ENCODE measurements around the gene TAF1C. TPM values are rescaled to one million over a fixed set of nuclear protein-coding genes. Genes with fewer than 3 reads are reported as not detected.

Gene TAF1C
- total RNA-seq, 2 donors from 2014 or later, result 42.5 to 52.8 TPM

GRCh38 chr16:84178892-84179611 lies 7.8 kb downstream of the TAF1C start:
- Mint-ChIP-seq H3K27ac (peak overlapping the region in 1 of 2 donors; percentile 59), H3K36me3 (peaks cover 0 to 2% of the 10 kb centered on the region in 2 donors), H3K9me3 (no peaks in the 10 kb centered on the region)
- DNase-seq (ENCODE audit: low spot score in 2 of 2) (no peak), ATAC-seq (no peak)

DNA sequence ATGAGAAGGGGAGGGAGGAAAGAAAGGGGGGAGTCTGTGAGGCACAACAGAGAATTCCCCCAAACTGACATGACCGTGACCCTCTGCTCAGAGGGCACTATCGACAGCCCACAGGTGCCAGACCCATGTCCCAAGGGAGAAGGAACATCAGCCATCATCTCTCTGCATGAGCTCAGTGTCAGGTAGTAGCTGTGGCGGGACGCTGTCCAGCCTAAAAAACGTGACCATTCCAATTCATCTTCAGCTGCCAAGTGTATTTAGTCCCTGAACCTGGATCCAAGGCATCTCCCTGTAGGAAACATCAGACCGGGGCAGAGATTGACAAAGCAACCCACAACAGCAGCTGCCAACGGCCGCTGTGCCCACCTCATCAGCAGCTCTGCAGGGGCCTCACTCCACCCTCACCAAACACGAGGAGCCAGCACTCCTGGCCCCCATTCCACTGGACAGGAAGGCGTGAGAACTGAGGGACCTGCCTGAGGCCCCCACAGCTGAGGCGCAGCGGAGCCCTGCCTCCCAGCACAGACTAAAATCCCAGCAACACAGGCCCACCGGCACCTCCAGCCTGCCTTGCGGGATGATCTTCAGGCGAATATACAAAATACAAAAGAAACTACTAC lies 8.6 kb downstream of the TAF1C start:
- ATAC-seq (no peak), DNase-seq (ENCODE audit: low spot score in 2 of 2) (no peak)
- Mint-ChIP-seq H3K27ac (peak overlapping the region; percentile 33 to 59), H3K9me3 (no peaks in the 10 kb centered on the region), H3K36me3 (no peaks in the 10 kb centered on the region)

DNA sequence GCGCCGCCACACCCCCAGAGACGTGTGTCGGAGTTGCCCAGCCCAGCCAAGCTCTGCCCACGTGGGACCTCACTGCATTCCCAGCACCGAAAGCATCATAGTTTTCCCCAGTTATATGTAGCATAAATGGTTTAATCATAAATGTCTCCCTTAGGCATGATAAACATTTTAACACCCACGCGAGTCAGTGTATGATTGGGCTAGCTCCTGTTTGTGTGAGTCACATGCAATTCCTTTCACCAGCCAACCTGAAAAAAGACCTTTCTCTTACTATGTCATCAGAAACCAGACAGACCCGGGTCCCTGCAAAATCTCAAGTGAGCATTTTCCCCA lies 9.2 kb downstream of the TAF1C start:
- peak; percentile 29 to 70 for ATAC-seq
- no peak for DNase-seq (ENCODE audit: low spot score in 2 of 2)
- peak overlapping the region; percentile 33 to 59 for H3K27ac Mint-ChIP-seq
- H3K36me3 Mint-ChIP-seq, result no peaks in the 10 kb centered on the region
- no peaks in the 10 kb centered on the region for H3K9me3 Mint-ChIP-seq

GRCh38 chr16:84176192-84177053 lies 10.4 kb downstream of the TAF1C start:
- no peaks in the 10 kb centered on the region for H3K9me3 Mint-ChIP-seq
- no peak for ATAC-seq
- H3K27ac Mint-ChIP-seq, result no peak overlapping the region
- no peaks in the 10 kb centered on the region for H3K36me3 Mint-ChIP-seq
- no peak for DNase-seq (ENCODE audit: low spot score in 2 of 2)

GRCh38 chr16:84175350-84176081 lies 11.3 kb downstream of the TAF1C start:
- no peaks in the 10 kb centered on the region for H3K9me3 Mint-ChIP-seq
- peak overlapping the region in 1 of 2 donors; percentile 1 for H3K27ac Mint-ChIP-seq
- no peaks in the 10 kb centered on the region for H3K36me3 Mint-ChIP-seq
- ATAC-seq (peak; percentile 71 to 79), DNase-seq (ENCODE audit: low spot score in 2 of 2) (peak in 1 of 2 donors; percentile 47)

DNA sequence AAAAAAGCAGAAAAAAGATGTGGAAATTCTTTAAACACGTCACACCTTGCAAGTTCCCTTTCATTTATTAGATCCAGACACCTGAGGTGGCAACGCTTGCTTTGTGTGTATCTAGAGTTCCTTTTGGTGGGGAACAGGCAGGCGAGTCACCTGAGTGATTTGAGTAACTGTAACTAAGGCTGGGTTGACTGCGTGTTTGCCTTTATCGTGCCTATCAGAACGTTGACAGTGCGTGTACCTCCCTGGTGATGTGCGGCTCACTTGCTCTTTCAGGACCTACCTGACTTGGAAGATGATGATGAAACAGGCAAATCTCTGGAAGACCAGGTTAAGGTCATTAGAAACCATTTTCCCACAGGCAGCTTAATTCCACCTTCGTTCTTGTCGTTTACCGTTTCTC lies 12.5 kb downstream of the TAF1C start:
- Mint-ChIP-seq H3K36me3 (no peaks in the 10 kb centered on the region), H3K9me3 (no peaks in the 10 kb centered on the region), H3K27ac (no peak overlapping the region)
- peak in 1 of 2 donors; percentile 42 for ATAC-seq
- DNase-seq (ENCODE audit: low spot score in 2 of 2), result no peak

GRCh38 chr16:84169765-84170310 lies 17.0 kb downstream of the TAF1C start:
- no peak for ATAC-seq
- Mint-ChIP-seq H3K36me3 (no peaks in the 10 kb centered on the region), H3K9me3 (no peaks in the 10 kb centered on the region), H3K27ac (no peak overlapping the region)
- no peak for DNase-seq (ENCODE audit: low spot score in 2 of 2)

GRCh38 chr16:84166796-84167695 lies 19.8 kb downstream of the TAF1C start:
- ATAC-seq (peak; percentile 45 to 74), DNase-seq (ENCODE audit: low spot score in 2 of 2) (no peak)
- H3K9me3 Mint-ChIP-seq, result no peaks in the 10 kb centered on the region
- H3K27ac Mint-ChIP-seq, result no peak overlapping the region
- H3K36me3 Mint-ChIP-seq, result no peaks in the 10 kb centered on the region

DNA sequence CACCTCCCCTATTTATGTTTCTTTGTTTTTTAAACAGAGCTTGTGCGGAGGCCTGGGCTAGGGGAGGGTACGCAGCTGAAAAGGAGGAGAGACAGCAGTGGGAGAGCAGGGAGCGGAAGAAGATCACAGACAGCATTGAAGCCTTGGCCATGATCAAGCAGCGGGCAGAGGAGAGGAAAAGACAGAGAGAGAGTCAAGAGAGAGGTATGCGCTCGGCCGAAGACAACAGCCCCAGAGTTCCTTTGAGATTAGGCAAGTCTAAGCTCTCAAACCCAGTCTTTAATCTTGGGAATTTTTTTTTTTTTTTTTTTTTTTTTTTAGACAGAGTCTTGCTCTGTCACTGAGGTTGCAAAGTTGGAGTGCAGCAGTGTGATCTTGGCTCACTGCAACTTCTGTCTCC lies 21.1 kb downstream of the TAF1C start:
- Mint-ChIP-seq H3K36me3 (no peaks in the 10 kb centered on the region), H3K27ac (no peak overlapping the region), H3K9me3 (no peaks in the 10 kb centered on the region)
- DNase-seq (ENCODE audit: low spot score in 2 of 2) (no peak), ATAC-seq (no peak)

DNA sequence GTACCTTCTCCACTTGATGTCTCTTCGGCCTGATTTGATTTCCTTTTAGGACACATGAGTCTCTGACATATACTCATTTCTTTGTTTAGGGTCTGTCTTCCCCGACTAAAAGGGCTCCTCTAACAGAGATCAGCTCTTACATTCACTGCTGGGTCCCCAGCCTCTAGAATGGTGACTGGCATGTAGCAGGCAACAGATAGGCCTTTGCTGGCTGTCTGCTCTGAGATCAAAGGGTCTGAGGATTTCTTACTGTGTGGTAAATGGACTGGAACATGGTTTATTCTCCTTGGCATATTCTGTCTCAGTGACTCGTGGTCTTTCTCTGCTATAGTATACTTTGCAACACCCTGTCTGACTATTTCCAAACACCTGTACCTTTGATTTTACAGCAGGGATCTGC lies 25.1 kb downstream of the TAF1C start:
- DNase-seq (ENCODE audit: low spot score in 2 of 2) (no peak), ATAC-seq (no peak)
- Mint-ChIP-seq H3K36me3 (no peaks in the 10 kb centered on the region), H3K9me3 (no peaks in the 10 kb centered on the region), H3K27ac (no peak overlapping the region)

DNA sequence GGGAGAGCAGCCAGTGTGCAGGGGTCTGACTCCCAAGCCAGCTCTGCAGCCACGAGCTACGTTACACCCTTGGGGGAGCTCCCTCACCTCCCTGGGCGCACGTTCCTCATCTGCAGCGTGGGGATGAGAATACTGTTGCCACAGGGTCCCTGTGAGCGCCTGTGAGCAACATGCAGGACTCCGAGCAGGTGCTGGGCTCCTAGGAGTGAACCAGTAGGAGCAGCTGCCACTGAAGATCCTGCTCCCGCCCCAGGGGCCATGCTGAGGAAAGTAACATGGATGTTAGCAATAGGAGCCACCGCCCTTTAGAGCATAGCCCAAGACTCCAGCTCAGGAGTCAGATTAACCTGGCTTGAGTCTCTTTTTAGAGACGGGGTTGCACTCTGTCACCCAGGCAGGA lies 25.8 kb downstream of the TAF1C start:
- no peaks in the 10 kb centered on the region for H3K36me3 Mint-ChIP-seq

DNA sequence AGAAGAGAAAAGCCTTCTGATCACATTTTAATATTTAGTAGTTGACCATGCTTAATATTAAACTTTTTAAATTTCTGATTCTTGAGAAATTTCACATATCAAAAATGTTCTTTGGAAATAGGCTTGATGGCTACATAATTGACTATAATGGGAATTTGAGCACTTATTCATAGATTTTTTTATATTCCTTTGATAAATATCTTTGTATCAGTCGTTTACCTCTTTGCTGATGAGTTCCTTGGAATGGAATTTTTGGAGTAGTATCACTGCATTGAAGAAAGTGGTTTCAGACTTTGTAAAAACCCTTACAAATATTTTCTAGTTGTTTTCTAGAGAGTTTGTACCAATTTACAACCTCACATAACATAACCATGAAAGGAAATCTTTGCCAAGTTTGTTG lies 27.1 kb downstream of the TAF1C start:
- DNase-seq (ENCODE audit: low spot score in 2 of 2) (no peak), ATAC-seq (no peak)
- no peaks in the 10 kb centered on the region for H3K36me3 Mint-ChIP-seq
- no peaks in the 10 kb centered on the region for H3K9me3 Mint-ChIP-seq
- no peak overlapping the region for H3K27ac Mint-ChIP-seq

More for the DNA sequence above, 25.8 kb downstream of the TAF1C start:
- DNase-seq (ENCODE audit: low spot score in 2 of 2), result peak in 1 of 2 donors; percentile 44
- no peak for ATAC-seq
- Mint-ChIP-seq H3K27ac (no peak overlapping the region), H3K9me3 (no peaks in the 10 kb centered on the region)

- H3K27ac Mint-ChIP-seq, result no peak overlapping the region
- DNase-seq (ENCODE audit: low spot score in 2 of 2) (no peak), ATAC-seq (no peak)
- no peaks in the 10 kb centered on the region for H3K36me3 Mint-ChIP-seq
- H3K9me3 Mint-ChIP-seq, result no peaks in the 10 kb centered on the region
Measured at GRCh38 chr16:84159007-84159406, 27.9 kb downstream of the TAF1C start.

GRCh38 chr16:84156342-84156784 lies 30.5 kb downstream of the TAF1C start:
- no peaks in the 10 kb centered on the region for H3K9me3 Mint-ChIP-seq

DNA sequence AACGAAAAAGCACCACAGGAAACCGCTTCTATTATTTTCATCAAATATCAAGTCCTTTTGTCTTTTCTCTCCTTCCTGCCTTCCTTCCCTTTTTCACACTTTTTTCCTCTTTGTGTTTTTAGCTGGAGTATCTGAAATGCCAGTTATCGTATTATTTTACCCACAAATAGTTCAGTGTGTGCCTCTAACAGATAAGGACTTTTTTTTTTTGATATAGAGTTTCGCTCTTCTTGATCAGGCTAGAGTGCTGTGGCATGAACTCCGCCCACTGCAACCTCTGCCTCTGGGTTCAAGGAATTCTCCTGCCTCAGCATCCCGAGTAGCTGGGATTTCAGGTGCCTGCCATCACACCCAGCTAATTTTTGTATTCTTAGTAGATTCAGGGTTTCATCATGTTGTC lies 31.1 kb downstream of the TAF1C start:
- Mint-ChIP-seq H3K9me3 (no peaks in the 10 kb centered on the region), H3K27ac (no peak overlapping the region), H3K36me3 (no peaks in the 10 kb centered on the region)
- ATAC-seq (no peak), DNase-seq (ENCODE audit: low spot score in 2 of 2) (no peak)

More at GRCh38 chr16:84156342-84156784, 30.5 kb downstream of the TAF1C start:
- Mint-ChIP-seq H3K27ac (no peak overlapping the region), H3K36me3 (no peaks in the 10 kb centered on the region)
- DNase-seq (ENCODE audit: low spot score in 2 of 2) (no peak), ATAC-seq (no peak)

- Mint-ChIP-seq H3K9me3 (no peaks in the 10 kb centered on the region), H3K36me3 (no peaks in the 10 kb centered on the region), H3K27ac (no peak overlapping the region)
- no peak for ATAC-seq
- DNase-seq (ENCODE audit: low spot score in 2 of 2), result no peak
Measured at GRCh38 chr16:84155226-84155625, 31.6 kb downstream of the TAF1C start.

All from activated naive CD4-positive, alpha-beta T cell treated with anti-CD3 and anti-CD28 coated beads, Interleukin-2, amount 50 U/mL, for 72 hours (primary cell).